HTR-8/SVneo (cell line): ENCODE measurements around the gene WNT5B.
"Not testable (repeated sequence)": the region's sequence is repeated elsewhere in the genome, so short reads cannot be mapped to it uniquely, and the experiment has no call there.

Source experiments
- DNase-seq: peaks from one replicate; pipeline ENCODE4 v3.0.0; 2011; ENCODE audit warnings: low spot score, mixed read lengths; ENCODE audit not compliant: insufficient read length
- FAIRE-seq: peaks from 2 replicates; lab custom pipeline; 2011; peaks lifted over from hg19 to GRCh38; lab: Jason Lieb, UNC

WNT5B gene

GRCh38 chr12:1676043-1676442, 47.0 kb downstream of the WNT5B start:
- DNase-seq (no peak), FAIRE-seq (no peak)

DNA sequence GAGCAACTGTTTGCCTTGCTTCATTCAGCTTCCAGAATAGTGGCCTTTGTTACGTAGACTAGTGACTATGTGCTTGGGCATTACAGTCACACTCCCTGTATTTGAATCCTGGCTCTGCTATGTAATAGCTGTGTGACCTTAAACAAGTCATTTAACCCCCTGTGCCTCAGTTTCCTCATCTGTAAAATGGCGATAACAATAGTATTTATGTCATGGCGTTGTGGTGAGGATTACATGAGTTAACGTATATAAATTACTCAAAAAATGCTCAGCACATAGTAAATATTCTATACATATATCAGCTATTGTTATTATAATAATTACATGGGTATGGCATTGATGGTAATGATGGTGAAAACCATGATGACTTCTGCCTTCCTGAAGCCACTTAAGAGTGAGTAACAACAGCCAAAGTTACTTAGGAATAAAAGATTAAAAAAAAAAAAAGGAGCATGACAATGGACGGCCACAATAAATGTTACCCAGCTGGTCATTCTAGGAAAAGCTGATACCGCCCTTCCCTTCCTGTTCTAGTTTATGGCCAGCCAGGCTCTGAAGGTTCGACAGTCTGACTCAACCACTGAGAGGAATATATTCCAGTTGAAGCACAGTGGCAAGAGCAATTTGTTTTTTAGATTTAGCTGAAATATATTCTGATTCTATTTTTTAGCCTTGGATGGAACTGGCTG, 51.9 kb downstream of the WNT5B start:
- FAIRE-seq = peak; percentile 23
- no peak for DNase-seq

DNA sequence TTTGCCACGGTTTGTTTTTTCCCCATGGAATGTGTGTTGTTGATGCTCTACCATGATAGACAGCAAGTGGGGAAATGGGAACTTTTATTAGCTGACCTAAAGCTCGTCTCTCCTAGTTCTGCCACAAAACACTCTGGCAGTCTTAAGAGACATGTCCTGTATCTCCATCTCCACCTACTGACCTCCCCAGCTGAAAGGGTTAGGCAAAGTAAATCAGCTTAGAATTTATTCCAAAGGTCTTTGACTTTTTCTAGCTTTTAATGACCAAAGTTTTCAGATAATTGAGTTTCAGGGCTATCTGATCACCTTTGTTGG, 52.4 kb downstream of the WNT5B start:
- peak; percentile 79 for FAIRE-seq
- DNase-seq = no peak

GRCh38 chr12:1688086-1688710, 59.2 kb downstream of the WNT5B start:
- DNase-seq (no peak), FAIRE-seq (peak; percentile 91)

- DNase-seq (peak; percentile 99), FAIRE-seq (peak; percentile 100)
Observed at GRCh38 chr12:1690578-1691122, 61.6 kb downstream of the WNT5B start, which contains the start of gene ADIPOR2. Gene ADIPOR2 (plus strand): TSS chr12:1691070. CDS start chr12:1754344, 63,274 bp downstream.

DNA sequence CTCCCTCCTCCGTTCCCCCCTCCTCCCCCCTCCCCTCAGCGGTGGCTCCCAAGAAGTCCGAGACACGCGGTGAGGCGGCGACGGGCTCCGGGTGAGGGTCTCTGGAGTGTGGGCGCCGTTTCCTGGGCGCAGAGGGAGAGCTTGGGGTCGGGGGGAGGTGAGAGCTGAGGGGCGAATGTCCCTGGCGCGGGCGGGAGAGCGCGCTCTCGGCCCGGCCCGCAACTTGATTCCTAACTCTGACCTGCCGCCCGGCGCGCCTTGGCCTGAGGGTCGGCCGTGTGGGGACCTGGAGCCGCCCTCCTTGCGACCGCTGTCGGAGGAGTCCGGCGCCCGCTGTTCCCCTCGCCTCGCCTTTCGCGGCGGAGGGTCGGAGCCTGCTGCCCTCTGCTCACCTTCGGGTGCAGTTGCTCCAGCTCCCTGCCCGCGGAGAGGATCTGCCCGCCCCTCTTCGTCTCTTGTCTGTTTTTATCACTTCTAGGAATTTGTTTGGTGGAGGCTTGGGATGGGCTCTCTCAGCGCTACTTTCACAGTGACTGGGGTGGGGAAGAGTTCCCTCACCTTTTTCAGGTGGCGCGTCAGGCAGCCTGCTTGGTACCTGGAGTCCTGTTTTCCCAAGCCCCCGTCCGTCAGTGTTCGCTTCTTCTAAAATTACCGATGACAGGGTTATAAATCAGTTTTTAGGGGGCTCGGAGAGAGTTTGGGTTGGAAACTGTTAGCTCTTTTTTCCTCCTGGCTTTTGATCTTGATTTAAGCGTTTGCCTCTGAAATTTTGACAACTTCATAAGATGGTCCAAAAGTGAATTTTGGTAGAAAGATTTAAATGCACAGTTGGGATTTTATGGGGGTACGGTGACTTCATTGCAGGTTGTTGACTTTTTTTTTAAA, 62.3 kb downstream of the WNT5B start:
- DNase-seq = peak; percentile 51
- FAIRE-seq = no peak

- no peak for DNase-seq
- no peak for FAIRE-seq
Observed at GRCh38 chr12:1692226-1692625, 63.2 kb downstream of the WNT5B start.

DNA sequence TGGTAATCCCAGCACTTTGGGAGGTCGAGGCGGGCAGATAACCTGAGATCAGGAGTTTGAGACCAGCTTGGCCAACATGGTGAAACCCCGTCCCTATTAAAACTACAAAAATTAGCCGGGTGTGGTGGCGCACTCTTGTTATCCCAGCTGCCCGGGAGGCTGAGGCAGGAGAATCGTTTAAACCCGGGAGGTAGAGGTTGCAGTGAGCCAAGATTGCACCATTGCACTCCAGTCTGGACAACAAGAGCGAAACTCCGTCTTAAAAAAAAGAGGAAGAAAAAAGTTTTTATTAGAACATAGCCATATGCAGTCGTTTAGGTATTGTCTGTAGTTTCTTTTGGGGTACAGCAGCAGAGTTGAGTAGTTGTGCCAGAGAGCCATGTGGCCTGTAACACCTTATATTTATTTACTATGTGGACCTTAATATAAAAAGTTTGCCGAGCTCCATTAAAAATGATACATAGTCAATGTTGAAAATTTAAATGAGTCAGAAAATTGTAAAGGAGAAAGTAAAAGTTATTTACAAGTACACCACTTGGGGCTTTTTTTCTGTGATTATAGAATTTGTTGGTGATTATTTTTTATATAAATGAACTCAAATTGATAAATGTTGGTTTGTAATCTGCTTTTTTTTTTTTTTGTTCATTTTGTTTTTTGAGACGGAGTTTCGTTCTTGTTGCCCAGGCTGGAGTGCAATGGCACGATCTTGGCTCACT, 64.0 kb downstream of the WNT5B start:
- FAIRE-seq = no peak
- DNase-seq = no peak

DNA sequence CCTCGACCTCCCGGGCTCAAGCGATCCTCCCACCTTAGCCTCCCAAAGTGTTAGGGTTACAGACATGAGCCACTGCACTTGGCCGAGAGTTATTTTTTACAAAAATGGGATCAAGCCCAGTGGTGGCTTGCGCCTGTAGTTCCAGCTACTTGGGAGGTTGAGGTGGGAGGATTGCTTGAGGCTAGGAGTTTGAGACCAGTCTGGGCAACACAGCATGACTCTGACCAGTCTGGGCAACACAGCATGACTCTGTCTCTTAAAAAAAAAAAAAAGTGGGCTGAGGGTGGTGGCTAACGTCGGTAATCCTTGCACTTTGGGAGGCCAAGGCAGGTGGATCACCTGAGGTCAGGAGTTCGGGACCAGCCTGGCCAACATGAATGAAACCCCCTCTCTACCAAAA, 66.1 kb downstream of the WNT5B start:
- not testable (repeated sequence) for DNase-seq, FAIRE-seq

DNA sequence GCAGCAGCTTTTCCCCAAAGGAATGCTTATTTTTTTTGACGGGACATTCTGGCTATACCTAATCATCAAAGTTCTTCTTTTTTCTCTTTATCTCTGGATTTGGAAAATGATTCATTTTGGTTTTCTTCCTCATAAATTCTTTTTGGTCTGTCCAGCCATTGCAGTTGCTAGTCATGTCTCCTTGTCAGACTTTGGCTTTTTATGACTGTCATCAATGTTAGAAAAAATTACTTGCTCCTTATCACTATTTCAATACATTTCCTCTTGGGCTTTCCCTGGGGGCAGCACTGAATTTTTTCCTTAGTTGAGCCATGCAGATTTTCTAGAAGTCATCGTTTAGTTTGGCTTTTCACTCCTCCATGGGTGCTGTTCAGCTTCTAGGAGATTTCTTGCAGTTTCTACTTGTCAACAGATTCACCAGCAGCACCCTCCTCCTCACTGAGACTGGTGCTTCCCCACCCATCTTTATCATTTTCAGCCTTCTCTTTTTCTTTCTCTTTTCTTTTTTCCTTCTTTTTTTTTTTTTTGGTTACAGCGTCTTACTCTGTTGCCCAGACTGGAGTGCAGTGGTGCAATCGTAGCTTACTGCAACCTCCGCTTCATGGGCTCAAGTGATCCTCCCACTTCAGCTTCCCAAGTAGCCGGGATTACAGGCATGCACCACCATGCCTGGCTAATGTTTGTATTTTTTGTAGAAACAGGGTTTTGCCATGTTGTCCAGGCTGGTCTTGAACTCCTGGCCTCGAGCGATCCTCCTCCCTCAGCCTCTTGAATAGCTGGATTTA, 67.0 kb downstream of the WNT5B start:
- FAIRE-seq = no peak
- no peak for DNase-seq

- no peak for DNase-seq
- peak; percentile 81 for FAIRE-seq
Observed at GRCh38 chr12:1696800-1697199, 67.8 kb downstream of the WNT5B start.
